K562 (cell line): Measurements from ENCODE around the gene ABHD12. TPM values are rescaled to one million over a fixed set of nuclear protein-coding genes. Genes with fewer than 3 reads are reported as not detected.

Experiments used
- ATAC-seq: fragments of 200-7000 bp; cut with Tn5 transposase; 3 replicates; pipeline ENCODE4 v1.9.1; 2020; ENCODE audit warnings: moderate library complexity
- BruUV-seq: library from RNA; stranded (reverse); fragments of 400-500 nt; replicated peaks from 2 replicates; lab custom pipeline; 2021; lab: Mats Ljungman, UMichigan
- CTCF ChIA-PET: fragments of 300-600 bp; formaldehyde crosslinking; extraction: SDS; loops from one replicate; lab custom pipeline; 2021; ENCODE audit warnings: low intra/inter-chr PET ratio; lab: Yijun Ruan, JAX
- POLR2A ChIA-PET: fragments of 300-600, 350-650 bp; sonication (Branson Sonifier 250); formaldehyde crosslinking; extraction: SDS; loops from one replicate; lab custom pipeline; 2021; ENCODE audit warnings: antibody characterized with exemption, inconsistent platforms; lab: Yijun Ruan, JAX
- DNase-seq, 4 experiments: peaks; one replicate each; pipeline versions ENCODE4 v3.0.0 to v3.0.0-alpha.2; 2011 to 2018; ENCODE audit warnings: low spot score in 3 of 4, mixed read lengths in 3 of 4; ENCODE audit errors: extremely low read depth in 1 of 4
- FAIRE-seq: peaks from 2 replicates; lab custom pipeline; 2011; peaks lifted over from hg19 to GRCh38; lab: Jason Lieb, UNC
- H2AFZ ChIP-seq: 2 replicates; pipeline ENCODE4 v1.6.0; 2011; ENCODE audit warnings: low read depth, low read length, control low read depth, inconsistent platforms
- H3K27ac ChIP-seq: fragments of 200-600 bp; 3 replicates; pipeline ENCODE4 v1.8.0; 2011; ENCODE audit warnings: low read depth, mild to moderate bottlenecking, control low read depth, inconsistent platforms, low read length, moderate library complexity, mixed read lengths; ENCODE audit errors: extremely low read depth
- H3K27me3 ChIP-seq, 2 experiments: fragments of 300-600 bp in 1 of 2; 2 replicates in 1 of 2; 3 replicates in 1 of 2; pipeline versions ENCODE4 v1.6.0 to v1.8.0; 2011; ENCODE audit warnings: inconsistent platforms in 2 of 2, low read length in 2 of 2, mild to moderate bottlenecking in 1 of 2, mixed read lengths in 1 of 2, moderate library complexity in 1 of 2; ENCODE audit not compliant: control insufficient read depth in 2 of 2, insufficient read depth in 2 of 2
- H3K36me3 ChIP-seq: fragments of 300-600 bp; 3 replicates; pipeline ENCODE4 v1.8.0; 2011; ENCODE audit warnings: mild to moderate bottlenecking, low read length, inconsistent platforms; ENCODE audit not compliant: control insufficient read depth, insufficient read depth
- H3K4me1 ChIP-seq, 2 experiments: fragments of 200-600 bp in 1 of 2; replicated peaks in 1 of 2; 2 replicates in 1 of 2; 3 replicates in 1 of 2; pipeline versions ENCODE4 v1.5.1 to v1.8.0; 2011; ENCODE audit warnings: inconsistent platforms in 2 of 2, low read length in 2 of 2, mild to moderate bottlenecking in 1 of 2, mixed read lengths in 1 of 2, moderate library complexity in 1 of 2; ENCODE audit not compliant: control insufficient read depth in 2 of 2, insufficient read depth in 2 of 2
- H3K4me2 ChIP-seq: 2 replicates; pipeline ENCODE4 v1.6.1; 2011; ENCODE audit warnings: low read length, control low read depth, inconsistent platforms, mixed read lengths; ENCODE audit not compliant: insufficient read depth
- H3K4me3 ChIP-seq: fragments of 200-600 bp; sonication (generic), shearing (Covaris generic); 2 replicates; pipeline ENCODE4 v1.5.1; 2016; ENCODE audit warnings: control low read depth, inconsistent platforms
- H3K79me2 ChIP-seq: fragments of 200-600 bp; 3 replicates; pipeline ENCODE4 v1.8.0; 2011; ENCODE audit warnings: low read length, inconsistent platforms; ENCODE audit not compliant: control insufficient read depth, insufficient read depth
- H3K9ac ChIP-seq, 2 experiments: 2 replicates each; pipeline versions ENCODE4 v1.6.0 to v1.6.1; 2011; ENCODE audit warnings: low read depth in 2 of 2, low read length in 2 of 2, control low read depth in 1 of 2, inconsistent platforms in 1 of 2, mild to moderate bottlenecking in 1 of 2, mixed read lengths in 1 of 2; ENCODE audit not compliant: insufficient read depth in 1 of 2
- H3K9me1 ChIP-seq: one replicate; pipeline ENCODE4 v1.6.0; 2011; ENCODE audit warnings: inconsistent platforms, mild to moderate bottlenecking, low read length, moderate library complexity; ENCODE audit not compliant: control insufficient read depth, insufficient read depth
- H3K9me3 ChIP-seq: replicated peaks from 2 replicates; pipeline ENCODE4 v1.5.1; 2011; ENCODE audit warnings: low read depth, low read length, inconsistent platforms; ENCODE audit not compliant: control insufficient read depth, insufficient read depth
- H4K20me1 ChIP-seq: replicated peaks from 2 replicates; pipeline ENCODE4 v1.6.1; 2011; ENCODE audit warnings: low read length, inconsistent platforms, mixed read lengths; ENCODE audit not compliant: control insufficient read depth, insufficient read depth
- ATF3 ChIP-seq, 2 experiments: fragments of 450-650 bp in 1 of 2; sonication (generic) in 1 of 2; formaldehyde crosslinking in 1 of 2; IDR thresholded peaks in 1 of 2; conservative IDR thresholded peaks in 1 of 2; 2 replicates each; pipeline versions ENCODE4 v1.6.1 to v1.8.1; 2016 to 2023; ENCODE audit warnings: mild to moderate bottlenecking in 2 of 2, moderate library complexity in 2 of 2, inconsistent platforms in 1 of 2, missing genetic modification reagents in 1 of 2
- CBX2 ChIP-seq: fragments of 200-600 bp; sonication (generic); IDR thresholded peaks from one replicate; pipeline ENCODE4 v1.6.1; 2012; ENCODE audit warnings: mild to moderate bottlenecking, low read length, inconsistent platforms; ENCODE audit not compliant: insufficient read depth, poor library complexity, severe bottlenecking
- CSDE1 ChIP-seq, 2 experiments: fragments of 450-650 bp; IDR thresholded peaks; 2 replicates each; pipeline ENCODE4 v1.6.1; 2016; ENCODE audit warnings: mild to moderate bottlenecking in 1 of 2
- ESRRB ChIP-seq: fragments of 250-450 bp; sonication (Bioruptor Pico); IDR thresholded peaks from 2 replicates; pipeline ENCODE4 v1.5.0; 2020; ENCODE audit warnings: mild to moderate bottlenecking, moderate library complexity, borderline replicate concordance
- GMEB1 ChIP-seq: fragments of 250-450 bp; sonication (Bioruptor Pico); IDR thresholded peaks from 2 replicates; pipeline ENCODE4 v1.4.0; 2020; ENCODE audit warnings: mild to moderate bottlenecking
- HNRNPH1 ChIP-seq: fragments of 200-400 bp; formaldehyde crosslinking; optimal IDR thresholded peaks from 2 replicates; pipeline ENCODE3; 2017; ENCODE audit warnings: low read depth, mild to moderate bottlenecking, low read length, moderate library complexity
- KLF10 ChIP-seq: fragments of 250-450 bp; sonication (Bioruptor Pico); IDR thresholded peaks from 2 replicates; pipeline ENCODE4 v1.6.1; 2021; ENCODE audit warnings: matching md5 sums
- PHB2 ChIP-seq: fragments of 450-650 bp; IDR thresholded peaks from 2 replicates; pipeline ENCODE4 v1.6.1; 2017; ENCODE audit warnings: low read depth
- SMARCE1 ChIP-seq: fragments of 450-650 bp; IDR thresholded peaks from 2 replicates; pipeline ENCODE4 v1.7.1; 2016; ENCODE audit warnings: mild to moderate bottlenecking
- SRSF1 ChIP-seq: fragments of 200-400 bp; formaldehyde crosslinking; IDR thresholded peaks from 2 replicates; pipeline ENCODE4 v1.6.1; 2017; ENCODE audit warnings: mild to moderate bottlenecking, low read depth, low read length, moderate library complexity
- SRSF7 ChIP-seq: fragments of 200-400 bp; formaldehyde crosslinking; optimal IDR thresholded peaks from 2 replicates; pipeline ENCODE3; 2017; ENCODE audit warnings: mild to moderate bottlenecking, low read depth, low read length
- TFAP4 ChIP-seq: sonication (generic); formaldehyde crosslinking; IDR thresholded peaks from 2 replicates; pipeline ENCODE4 v1.8.0; 2022; ENCODE audit warnings: missing genetic modification reagents, mild to moderate bottlenecking, moderate library complexity, borderline replicate concordance
- ZC3H4 ChIP-seq: sonication (generic); formaldehyde crosslinking; IDR thresholded peaks from 2 replicates; pipeline ENCODE4 v1.9.0; 2021; ENCODE audit warnings: missing genetic modification reagents, borderline replicate concordance
- WGBS: fragments of 100-300 bp; shearing (Covaris generic); methylation state at CpG from one replicate; pipeline ENCODE4 v1.1.6; 2016; ENCODE audit warnings: low coverage, mixed read lengths; ENCODE audit not compliant: insufficient coverage; ENCODE audit errors: missing lambda C conversion rate; 5-methylcytosine and 5-hydroxymethylcytosine counted together
- in situ Hi-C: fragments of 300-500 bp; cut with MboI; formaldehyde crosslinking; loops from 4 replicates; pipeline ENCODE4 v1.15.0; 2018; ENCODE audit warnings: inconsistent platforms, mixed read lengths
- intact Hi-C: fragments of 100-400 bp; cut with micrococcal nuclease; formaldehyde crosslinking; loops from 2 replicates; pipeline ENCODE4 v1.14.2; 2022
- polyA plus RNA-seq, 8 experiments: library from polyadenylated mRNA; depleted of rRNA in 4 of 8; stranded (reverse) in 5 of 8; unstranded in 3 of 8; fragments of >200 nt; fragmentation: Nextera tagmentation in 2 of 8; fragmentation: Illumina TruSeq in 1 of 8; extraction: Ambion mirVana in 2 of 8; extraction: Trizol in 1 of 8; gene quantifications; 2 replicates each; pipeline versions ENCODE4 v1.2.1 to v1.2.3, GENCODE V29; 2011 to 2014; ENCODE audit warnings: inconsistent platforms in 1 of 8, missing spikeins in 1 of 8
- total RNA-seq, 7 experiments: library from RNA; depleted of rRNA in 6 of 7; stranded (reverse); fragments of >200 nt in 6 of 7; fragmentation: Illumina TruSeq in 2 of 7; extraction: Trizol in 2 of 7; gene quantifications; 2 replicates each; pipeline versions ENCODE4 v1.2.1 to v1.2.3, GENCODE V29; 2011 to 2021; ENCODE audit warnings: low replicate concordance in 1 of 7

The ABHD12 gene
- total and polyA plus RNA-seq, 9 of the 15 experiments (the other 6 are each of a cell fraction or from before 2014, with no cell fraction given) = 0.65 to 15.6 (median 9.1) TPM

GRCh38 chr20:25316506-25317190, 74.0 kb downstream of the ABHD12 start:
- WGBS = 93% methylated on average over 10 of the region's 11 CpGs
- no peaks in the 10 kb centered on the region; the same call in 1 of the 2 replicates for H4K20me1 ChIP-seq
- TF ChIP-seq SRSF1 (no peak), PHB2 (no peak), SMARCE1 (no peak), HNRNPH1 (no peak), CBX2 (no peak), ZC3H4 (no peak), TFAP4 (CRISPR knock-in tag) (no peak), CSDE1 (IDR thresholded peaks at IDR 0.05) (no peak), KLF10 (no peak), ATF3 (IDR thresholded peaks at IDR 0.05) (no peak), ATF3 (CRISPR knock-in tag; conservative IDR thresholded peaks at IDR 0.05) (no peak), ESRRB (no peak), SRSF7 (no peak), GMEB1 (CRISPR knock-in tag) (no peak)
- ChIA-PET CTCF (no interaction called here), POLR2A (no interaction called here)
- no peaks in the 10 kb centered on the region for H3K9me1 ChIP-seq
- peaks cover 2% of the 10 kb centered on the region; the same call in 1 of the 3 replicates for H3K36me3 ChIP-seq
- H3K27me3 ChIP-seq = no peaks in the 10 kb centered on the region
- H2AFZ ChIP-seq = no peak overlapping the region
- H3K4me3 ChIP-seq = no peak overlapping the region
- no peak for ATAC-seq
- H3K9me3 ChIP-seq = no peaks in the 10 kb centered on the region
- H3K4me2 ChIP-seq = no peak overlapping the region
- H3K4me1 ChIP-seq = peaks cover 0 to 1% of the 10 kb centered on the region in 2 experiments; a peak in 2 of 5 replicates
- no peak overlapping the region for H3K27ac ChIP-seq
- no peak for DNase-seq
- no peak for FAIRE-seq
- H3K79me2 ChIP-seq = no peaks in the 10 kb centered on the region
- BruUV-seq = no TSS peak
- H3K9ac ChIP-seq = no peak overlapping the region
- in situ Hi-C loops (no loop called here), intact Hi-C loops (no loop called here)
